ENCODE measurements around the gene TMEM205. TPM values are rescaled to one million over a fixed set of nuclear protein-coding genes. Genes with fewer than 3 reads are reported as not detected.

Gene TMEM205
- total RNA-seq, 1 donor from 2014 or later: 70.6 TPM

- TF ChIP-seq, protein P1, sequence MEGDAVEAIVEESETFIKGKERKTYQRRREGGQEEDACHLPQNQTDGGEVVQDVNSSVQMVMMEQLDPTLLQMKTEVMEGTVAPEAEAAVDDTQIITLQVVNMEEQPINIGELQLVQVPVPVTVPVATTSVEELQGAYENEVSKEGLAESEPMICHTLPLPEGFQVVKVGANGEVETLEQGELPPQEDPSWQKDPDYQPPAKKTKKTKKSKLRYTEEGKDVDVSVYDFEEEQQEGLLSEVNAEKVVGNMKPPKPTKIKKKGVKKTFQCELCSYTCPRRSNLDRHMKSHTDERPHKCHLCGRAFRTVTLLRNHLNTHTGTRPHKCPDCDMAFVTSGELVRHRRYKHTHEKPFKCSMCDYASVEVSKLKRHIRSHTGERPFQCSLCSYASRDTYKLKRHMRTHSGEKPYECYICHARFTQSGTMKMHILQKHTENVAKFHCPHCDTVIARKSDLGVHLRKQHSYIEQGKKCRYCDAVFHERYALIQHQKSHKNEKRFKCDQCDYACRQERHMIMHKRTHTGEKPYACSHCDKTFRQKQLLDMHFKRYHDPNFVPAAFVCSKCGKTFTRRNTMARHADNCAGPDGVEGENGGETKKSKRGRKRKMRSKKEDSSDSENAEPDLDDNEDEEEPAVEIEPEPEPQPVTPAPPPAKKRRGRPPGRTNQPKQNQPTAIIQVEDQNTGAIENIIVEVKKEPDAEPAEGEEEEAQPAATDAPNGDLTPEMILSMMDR (IDR thresholded peaks at IDR 0.05; ENCODE audit: insufficient read depth, low read length, severe bottlenecking): no peak
- no peaks in the 10 kb centered on the region for H3K27me3 ChIP-seq (ENCODE audit: control insufficient read depth, insufficient read depth, low read length)
- FAIRE-seq: no peak
- peak overlapping the region; percentile 61 for H3K4me3 ChIP-seq (ENCODE audit: low read depth, low read length)
- DNase-seq (ENCODE audit: low read depth): no peak
- H3K36me3 ChIP-seq (ENCODE audit: control insufficient read depth, insufficient read depth, low read length): peaks cover 1% of the 10 kb centered on the region
These were observed 27.9 kb upstream of the TMEM205 start for GRCh38 chr19:11373885-11374432.

GRCh38 chr19:11373166-11373884, 27.3 kb upstream of the TMEM205 start:
- Histone ChIP-seq H3K27me3 (ENCODE audit: control insufficient read depth, insufficient read depth, low read length) (no peaks in the 10 kb centered on the region), H3K4me3 (ENCODE audit: low read depth, low read length) (no peak overlapping the region), H3K36me3 (ENCODE audit: control insufficient read depth, insufficient read depth, low read length) (peaks cover 1% of the 10 kb centered on the region)
- FAIRE-seq: no peak
- DNase-seq (ENCODE audit: low read depth): peak; percentile 47
- TF ChIP-seq, protein P1 (IDR thresholded peaks at IDR 0.05; ENCODE audit: insufficient read depth, low read length, severe bottlenecking): no peak

GRCh38 chr19:11370744-11371143, 24.7 kb upstream of the TMEM205 start:
- H3K27me3 ChIP-seq (ENCODE audit: control insufficient read depth, insufficient read depth, low read length): no peaks in the 10 kb centered on the region
- H3K4me3 ChIP-seq (ENCODE audit: low read depth, low read length): no peak overlapping the region
- FAIRE-seq (no peak), DNase-seq (ENCODE audit: low read depth) (no peak)
- TF ChIP-seq, protein P1 (IDR thresholded peaks at IDR 0.05; ENCODE audit: insufficient read depth, low read length, severe bottlenecking): no peak
- H3K36me3 ChIP-seq (ENCODE audit: control insufficient read depth, insufficient read depth, low read length): peaks cover 4% of the 10 kb centered on the region

GRCh38 chr19:11367528-11367927, 21.5 kb upstream of the TMEM205 start:
- peaks cover 13% of the 10 kb centered on the region for H3K36me3 ChIP-seq (ENCODE audit: control insufficient read depth, insufficient read depth, low read length)
- H3K27me3 ChIP-seq (ENCODE audit: control insufficient read depth, insufficient read depth, low read length): no peaks in the 10 kb centered on the region
- TF ChIP-seq, protein P1 (IDR thresholded peaks at IDR 0.05; ENCODE audit: insufficient read depth, low read length, severe bottlenecking): no peak
- DNase-seq (ENCODE audit: low read depth): no peak
- no peak for FAIRE-seq
- no peak overlapping the region for H3K4me3 ChIP-seq (ENCODE audit: low read depth, low read length)

DNA sequence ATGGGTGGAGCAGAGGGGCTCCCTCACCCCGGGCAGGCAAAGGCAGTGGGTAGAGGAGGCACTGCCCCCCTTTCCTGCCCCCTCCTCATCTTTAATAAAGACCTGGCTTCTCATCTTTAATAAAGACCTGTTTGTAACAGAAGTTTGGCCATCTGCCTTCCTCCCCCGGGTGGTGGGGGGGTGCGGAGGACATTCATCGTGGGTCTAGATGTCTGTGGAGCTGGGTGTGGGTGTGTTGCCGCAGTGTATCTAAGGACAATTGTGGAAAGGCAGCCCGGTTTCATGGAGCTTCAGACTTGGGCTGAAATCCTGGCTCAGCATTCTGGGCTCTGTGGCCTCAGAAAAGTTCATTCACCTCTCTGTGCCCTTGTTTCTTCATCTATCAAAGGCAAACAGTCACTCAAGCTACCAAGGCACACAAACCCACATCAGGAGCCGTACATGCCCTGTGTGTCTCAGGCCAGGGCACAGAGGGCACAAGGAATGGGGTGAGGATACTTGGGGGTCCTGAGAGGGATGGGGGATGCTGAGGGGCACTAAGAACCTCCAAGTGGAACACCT, 19.6 kb upstream of the TMEM205 start:
- Histone ChIP-seq H3K4me3 (ENCODE audit: low read depth, low read length) (no peak overlapping the region), H3K27me3 (ENCODE audit: control insufficient read depth, insufficient read depth, low read length) (no peaks in the 10 kb centered on the region), H3K36me3 (ENCODE audit: control insufficient read depth, insufficient read depth, low read length) (peaks cover 14% of the 10 kb centered on the region)
- FAIRE-seq: no peak
- TF ChIP-seq, protein P1 (IDR thresholded peaks at IDR 0.05; ENCODE audit: insufficient read depth, low read length, severe bottlenecking): no peak
- no peak for DNase-seq (ENCODE audit: low read depth)
